GM10847 (cell line): Measurements from ENCODE around the gene AGPAT1.
A peak's percentile ranks its signal among the peaks of the same experiment; 100 is the strongest.

ENCODE experiments used
- POLR2A ChIP-seq: IDR thresholded peaks from 2 replicates; pipeline ENCODE4 v1.6.1; 2011; ENCODE audit not compliant: insufficient read length; ENCODE audit errors: extremely low read depth

The AGPAT1 gene

DNA sequence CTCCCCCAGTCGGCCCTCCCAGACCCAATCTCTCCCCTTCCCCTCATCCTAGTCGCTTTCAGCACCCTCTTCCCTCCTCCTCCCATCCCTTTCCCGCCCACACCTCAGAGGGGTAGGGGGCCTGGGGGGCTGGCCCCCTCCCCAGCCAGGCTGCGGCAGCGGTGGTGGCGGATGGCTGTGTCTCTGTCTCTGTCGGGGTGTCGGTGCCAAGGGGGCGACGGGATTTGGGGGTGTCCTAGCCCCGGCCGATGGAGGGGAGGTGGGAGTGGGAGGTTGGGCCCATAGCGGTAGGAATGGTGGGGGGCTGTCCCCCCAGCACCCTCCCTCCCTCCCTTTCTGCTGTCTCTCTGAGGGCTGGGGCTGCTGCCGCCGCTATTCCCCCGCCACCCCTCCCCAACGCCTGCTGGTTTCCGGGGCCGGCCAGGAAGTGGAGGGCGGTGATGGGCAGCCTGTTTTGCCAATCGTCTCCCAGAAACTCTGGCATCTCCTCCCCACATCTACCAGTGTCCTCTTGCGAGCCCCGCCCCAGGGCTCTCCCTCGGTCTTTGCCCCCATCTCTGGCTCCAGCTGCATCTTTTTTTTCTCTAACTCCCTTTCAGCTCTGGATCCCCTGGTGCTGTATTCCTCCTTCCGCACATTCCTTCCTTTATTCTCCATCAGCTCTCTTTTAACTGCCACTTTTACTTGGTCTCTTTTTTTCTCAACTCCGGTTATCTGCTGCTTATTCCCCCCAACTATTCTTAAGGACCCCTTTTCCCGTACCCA, at the start of gene AGPAT1:
TSS of gene AGPAT1 (minus strand) at position 374 of the 765 bp plus-strand sequence. CDS start 4,588 bp downstream, outside the sequence.
- peak; percentile 56 for TF ChIP-seq POLR2A

- no peak for TF ChIP-seq POLR2A
Observed at GRCh38 chr6:32224696-32225095, 48.8 kb upstream of the AGPAT1 start.

DNA sequence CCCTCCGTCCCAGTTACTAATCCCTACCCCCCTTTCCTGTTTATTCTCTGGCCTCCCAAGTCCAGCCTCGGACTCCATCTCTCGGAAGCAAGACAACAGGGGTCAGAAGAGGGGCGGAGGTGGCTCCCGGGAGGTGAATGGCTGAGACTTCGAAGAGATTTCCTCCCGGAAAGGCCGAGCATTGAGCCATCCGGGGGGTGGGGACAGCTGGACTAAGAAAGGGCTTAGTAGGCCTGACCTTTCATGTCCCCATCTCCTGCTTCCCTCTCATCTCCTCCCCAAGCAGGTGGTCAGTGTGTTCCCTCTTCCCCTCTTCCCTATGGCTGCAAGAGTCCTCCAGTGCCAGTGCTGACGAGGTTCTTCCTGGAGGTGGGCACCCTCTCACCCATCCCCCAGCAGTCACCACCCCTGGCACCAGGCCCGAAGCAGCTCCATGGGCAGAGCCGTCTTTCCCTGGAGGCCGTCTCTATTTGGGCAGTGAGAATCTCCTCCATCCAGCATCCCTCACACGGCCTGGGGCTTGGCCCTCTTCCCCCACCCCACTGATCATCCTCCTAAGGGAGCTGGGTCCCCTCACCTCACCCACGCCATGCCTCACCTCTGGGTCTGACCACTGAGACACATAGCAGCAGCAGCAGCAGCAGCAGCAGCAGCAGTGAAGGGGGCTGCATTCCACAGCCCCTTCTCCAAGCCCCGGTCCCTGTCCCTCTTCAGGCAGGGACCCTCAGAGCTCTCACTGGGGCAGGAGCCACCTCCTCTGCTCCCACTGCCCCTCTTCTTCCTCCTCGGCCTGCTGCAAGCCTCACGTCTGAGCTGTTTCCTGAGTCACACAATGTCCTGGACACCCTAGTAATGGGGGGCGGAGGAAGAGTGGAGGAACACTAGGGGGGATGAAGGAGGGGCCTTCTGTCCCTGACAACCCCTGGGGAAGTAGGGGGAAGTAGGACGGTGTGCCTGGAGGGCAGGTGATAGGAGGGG, 47.7 kb upstream of the AGPAT1 start, which contains the start of gene NOTCH4:
TSS of gene NOTCH4 (minus strand) at position 810 of the 978 bp plus-strand sequence. CDS start at position 671, 139 bp downstream.
- TF ChIP-seq POLR2A, result no peak

- no peak for TF ChIP-seq POLR2A
Observed at GRCh38 chr6:32222333-32223230, 46.7 kb upstream of the AGPAT1 start.

GRCh38 chr6:32220021-32220420, 44.1 kb upstream of the AGPAT1 start:
- TF ChIP-seq POLR2A, result no peak

- no peak for TF ChIP-seq POLR2A
Observed at GRCh38 chr6:32218167-32218566, 42.3 kb upstream of the AGPAT1 start.

DNA sequence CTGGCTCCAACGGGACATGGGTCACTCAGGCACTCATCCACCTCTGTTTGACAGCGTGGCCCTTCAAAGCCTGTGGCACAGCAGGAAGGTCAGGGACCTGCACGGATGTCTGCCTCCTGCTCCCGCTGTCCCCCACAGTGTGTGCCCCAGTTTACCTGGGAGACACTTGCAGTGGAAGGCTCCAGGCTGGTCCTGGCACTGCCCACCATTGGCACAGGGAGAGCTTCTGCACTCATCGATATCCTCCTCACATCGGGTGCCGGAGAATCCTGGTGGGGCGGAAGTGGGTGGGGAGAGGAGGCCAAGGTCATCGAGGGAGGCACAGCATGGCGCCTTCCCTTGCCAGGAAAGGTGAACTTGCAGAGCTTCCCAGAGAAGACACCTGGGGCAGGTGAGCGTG, 41.1 kb upstream of the AGPAT1 start:
- no peak for TF ChIP-seq POLR2A

DNA sequence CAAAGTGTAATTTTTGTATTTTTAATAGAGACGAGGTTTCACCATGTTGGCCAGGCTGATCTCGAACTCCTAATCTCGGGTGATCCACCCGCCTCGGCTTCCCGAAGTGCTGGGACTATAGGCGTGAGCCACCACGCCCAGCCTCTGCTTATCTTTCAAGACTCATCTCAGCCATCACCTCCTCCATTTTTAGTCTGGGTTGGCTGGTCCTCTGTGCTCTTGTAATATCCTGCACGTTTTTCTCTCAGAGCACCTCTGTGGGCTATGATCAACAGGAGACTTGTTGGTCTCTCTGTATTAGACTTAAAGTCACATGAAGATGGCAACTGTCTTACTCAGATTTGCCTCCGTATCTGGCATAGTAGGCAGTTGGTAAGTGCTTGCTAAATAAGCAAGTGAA, 40.4 kb upstream of the AGPAT1 start:
- no peak for TF ChIP-seq POLR2A

DNA sequence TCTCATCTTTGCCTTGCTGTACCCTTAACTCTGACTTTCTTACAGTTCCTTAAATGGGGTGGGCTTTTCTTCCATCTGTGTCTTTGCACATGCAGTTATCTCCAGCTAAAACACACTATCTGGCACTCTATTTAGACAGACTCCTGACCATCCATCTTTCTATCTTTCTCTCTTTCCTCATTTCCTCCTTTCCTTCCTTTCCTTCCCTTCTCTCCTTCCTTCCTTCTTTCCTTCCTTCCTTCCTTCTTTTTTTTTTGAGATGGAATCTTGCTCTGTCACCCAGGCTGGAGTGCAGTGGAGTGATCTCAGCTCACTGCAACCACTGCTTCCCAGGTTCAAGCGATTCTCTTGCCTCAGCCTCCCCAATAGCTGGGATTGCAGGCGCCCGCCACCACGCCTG, 39.7 kb upstream of the AGPAT1 start:
- TF ChIP-seq POLR2A, result no peak

- no peak for TF ChIP-seq POLR2A
Observed at GRCh38 chr6:32214126-32214525, 38.2 kb upstream of the AGPAT1 start.

GRCh38 chr6:32213649-32214048, 37.8 kb upstream of the AGPAT1 start:
- no peak for TF ChIP-seq POLR2A

- TF ChIP-seq POLR2A, result no peak
Observed at GRCh38 chr6:32212076-32212760, 36.3 kb upstream of the AGPAT1 start.

DNA sequence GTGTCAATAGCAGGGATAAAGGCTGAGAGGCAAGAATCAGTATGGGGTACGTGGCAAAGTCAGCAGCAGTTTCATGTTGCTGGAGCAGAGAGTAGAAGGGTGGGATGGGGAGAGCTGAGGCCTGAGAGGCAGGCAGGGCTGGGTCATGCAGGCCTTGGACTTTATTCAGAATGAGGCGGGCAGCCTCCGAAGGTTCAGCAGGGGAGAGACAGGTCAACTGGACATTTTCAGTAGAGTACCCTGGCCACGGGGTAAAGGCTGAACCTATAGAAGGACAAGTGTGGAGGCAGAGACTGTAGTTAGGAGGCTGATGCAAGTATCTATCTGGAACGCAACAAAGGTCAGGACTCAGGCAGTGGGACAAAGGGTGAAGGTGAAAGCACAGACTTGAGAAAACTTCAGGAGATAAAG, 34.3 kb upstream of the AGPAT1 start:
- no peak for TF ChIP-seq POLR2A

GRCh38 chr6:32208996-32209395, 33.1 kb upstream of the AGPAT1 start:
- no peak for TF ChIP-seq POLR2A
